LNCAP (cell line): Measurements from ENCODE around the gene HDAC7.
A peak's percentile ranks its signal among the peaks of the same experiment; 100 is the strongest.

ENCODE experiments used
- TF ChIP-seq, protein P1 (sequence below): fragments of 450-650 bp; IDR thresholded peaks from 2 replicates; pipeline ENCODE4 v1.5.1; 2017; ENCODE audit warnings: mild to moderate bottlenecking

Gene HDAC7

DNA sequence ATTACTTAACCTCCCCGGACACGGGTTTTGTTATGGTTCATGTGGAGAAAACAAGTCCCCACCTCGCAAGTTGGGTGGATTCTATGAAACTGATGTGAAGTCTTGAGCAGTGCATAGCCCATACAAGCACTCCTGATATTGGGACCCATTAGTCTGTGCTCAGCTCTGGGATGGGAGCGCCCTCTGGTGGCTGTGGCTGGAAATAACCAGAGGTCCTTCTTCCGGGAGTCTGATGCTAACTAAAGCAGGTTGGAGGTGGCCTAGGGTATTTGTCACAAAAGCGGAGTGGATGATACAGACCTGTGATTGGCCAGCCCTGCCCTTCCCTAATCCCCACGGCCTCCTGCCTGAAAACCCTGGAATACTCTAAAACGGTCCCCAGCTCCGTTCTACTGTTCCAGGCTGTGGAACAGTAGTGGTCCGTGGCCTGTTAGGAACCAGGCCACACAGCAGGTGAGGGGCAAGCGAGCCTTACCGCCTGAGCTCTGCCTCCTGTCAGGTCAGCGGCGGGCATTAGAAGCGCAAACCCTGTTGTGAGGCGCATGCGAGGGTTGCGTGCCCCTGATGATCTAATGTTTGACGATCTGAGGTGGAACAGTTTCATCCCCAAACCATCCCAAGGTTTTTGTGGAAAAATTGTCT, 40.3 kb downstream of the HDAC7 start:
- TF ChIP-seq, protein P1, sequence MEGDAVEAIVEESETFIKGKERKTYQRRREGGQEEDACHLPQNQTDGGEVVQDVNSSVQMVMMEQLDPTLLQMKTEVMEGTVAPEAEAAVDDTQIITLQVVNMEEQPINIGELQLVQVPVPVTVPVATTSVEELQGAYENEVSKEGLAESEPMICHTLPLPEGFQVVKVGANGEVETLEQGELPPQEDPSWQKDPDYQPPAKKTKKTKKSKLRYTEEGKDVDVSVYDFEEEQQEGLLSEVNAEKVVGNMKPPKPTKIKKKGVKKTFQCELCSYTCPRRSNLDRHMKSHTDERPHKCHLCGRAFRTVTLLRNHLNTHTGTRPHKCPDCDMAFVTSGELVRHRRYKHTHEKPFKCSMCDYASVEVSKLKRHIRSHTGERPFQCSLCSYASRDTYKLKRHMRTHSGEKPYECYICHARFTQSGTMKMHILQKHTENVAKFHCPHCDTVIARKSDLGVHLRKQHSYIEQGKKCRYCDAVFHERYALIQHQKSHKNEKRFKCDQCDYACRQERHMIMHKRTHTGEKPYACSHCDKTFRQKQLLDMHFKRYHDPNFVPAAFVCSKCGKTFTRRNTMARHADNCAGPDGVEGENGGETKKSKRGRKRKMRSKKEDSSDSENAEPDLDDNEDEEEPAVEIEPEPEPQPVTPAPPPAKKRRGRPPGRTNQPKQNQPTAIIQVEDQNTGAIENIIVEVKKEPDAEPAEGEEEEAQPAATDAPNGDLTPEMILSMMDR: peak; percentile 94

- TF ChIP-seq, protein P1: no peak
Measured at GRCh38 chr12:47778881-47779280, 40.8 kb downstream of the HDAC7 start.

DNA sequence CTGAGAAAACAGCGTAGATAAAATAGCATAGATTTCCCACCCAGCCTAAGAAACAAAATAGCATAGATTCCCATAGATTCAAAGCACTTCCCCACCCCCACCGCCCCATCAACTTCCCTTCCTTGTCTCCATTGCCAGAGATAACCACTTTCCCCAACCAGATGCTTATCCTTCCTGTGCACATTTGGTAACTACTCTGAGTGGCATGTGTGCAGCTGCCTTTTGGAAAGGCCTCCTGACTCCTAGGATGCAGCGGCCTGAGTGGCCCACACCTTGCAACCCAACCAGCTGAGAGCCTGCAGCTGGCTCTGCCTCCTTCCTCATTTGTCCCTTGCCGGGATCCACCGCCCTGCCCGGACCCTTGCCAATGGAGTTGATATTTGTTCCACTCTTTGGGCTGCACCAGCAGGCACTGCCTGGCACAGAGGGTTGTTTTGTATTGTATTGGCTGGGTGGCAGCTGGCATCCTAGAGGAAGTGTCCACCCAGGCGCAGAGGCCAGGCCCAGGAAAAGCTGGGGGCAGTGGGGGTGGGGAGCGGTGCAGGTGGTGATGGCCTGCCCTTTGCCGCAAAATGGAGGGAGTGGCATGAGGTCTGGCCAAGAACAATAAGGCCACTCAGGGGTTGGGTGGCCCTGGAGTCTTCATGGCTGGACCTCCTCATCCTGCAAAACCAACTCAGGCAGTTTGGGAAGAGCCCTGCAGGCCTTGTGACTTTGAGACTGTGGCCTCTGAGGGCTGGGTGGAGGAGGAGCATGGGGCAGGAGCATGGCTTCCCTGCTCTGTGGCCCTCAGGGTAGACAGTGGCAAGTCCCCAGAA, 41.8 kb downstream of the HDAC7 start:
- TF ChIP-seq, protein P1: no peak

- TF ChIP-seq, protein P1: no peak
Measured at GRCh38 chr12:47777151-47777550, 42.6 kb downstream of the HDAC7 start.

GRCh38 chr12:47776471-47777143, 43.1 kb downstream of the HDAC7 start:
- TF ChIP-seq, protein P1: no peak

DNA sequence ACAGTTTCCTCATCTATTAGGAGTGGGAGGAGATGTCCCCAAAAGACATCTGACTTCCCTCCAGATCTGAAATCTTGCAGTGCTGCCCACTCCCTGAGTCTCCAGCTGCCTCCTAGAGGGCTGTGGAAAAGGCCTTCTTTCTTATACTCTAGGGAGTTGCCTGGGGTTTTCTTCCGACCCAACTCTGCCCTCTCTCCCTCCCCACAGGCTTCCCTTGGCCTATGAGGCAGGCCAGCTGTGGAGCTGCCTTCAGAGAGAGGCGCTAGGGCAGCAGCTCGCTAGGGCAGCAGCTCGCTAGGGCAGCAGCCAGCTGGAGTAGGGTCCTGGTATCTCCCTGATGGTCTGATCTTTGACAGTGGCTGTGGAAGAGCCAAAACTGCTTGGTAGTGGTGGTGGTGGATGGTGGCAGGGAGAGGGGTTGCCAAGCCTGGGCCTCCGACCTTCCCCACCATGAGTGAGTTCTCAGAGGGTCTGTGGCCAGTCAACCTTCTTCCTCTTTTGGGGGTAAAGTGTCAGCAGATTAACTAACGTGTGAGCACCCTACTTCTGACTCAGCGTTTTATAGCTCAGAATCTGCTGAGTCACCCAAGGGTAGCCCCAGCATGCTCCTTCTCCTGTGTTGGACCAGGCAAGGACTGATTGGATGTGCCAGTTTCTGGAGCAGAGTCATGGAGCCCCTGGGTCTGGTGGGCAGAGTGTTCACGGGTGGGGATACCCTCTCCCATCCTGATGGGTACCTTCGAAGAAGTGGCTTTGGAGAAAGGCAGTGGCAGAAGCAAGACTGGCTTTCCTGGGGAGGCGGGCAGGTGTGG, 44.4 kb downstream of the HDAC7 start:
- TF ChIP-seq, protein P1: no peak

GRCh38 chr12:47774663-47775062, 45.0 kb downstream of the HDAC7 start:
- TF ChIP-seq, protein P1: no peak
